Pancreas (tissue), 10 donors: ENCODE data around the gene DENND5B. TPM values are rescaled to one million over a fixed set of nuclear protein-coding genes. Genes with fewer than 3 reads are reported as not detected.

Experiments
- ATAC-seq, 4 donors: fragments of 200-7000 bp; cut with Tn5 transposase; one replicate each; pipeline versions ENCODE4 v1.8.0 to v1.9.1; 2020; ENCODE audit warnings: mild to moderate bottlenecking in 4 of 4, moderate library complexity in 4 of 4
- DNase-seq, 6 donors: peaks; one replicate each; pipeline ENCODE4 v3.0.0-alpha.2; 2020
- FAIRE-seq: peaks from 2 replicates; lab custom pipeline; 2012; peaks lifted over from hg19 to GRCh38; lab: Jason Lieb, UNC
- H3K27ac ChIP-seq, 4 donors: fragments of 200-600 bp; sonication (generic); 1 replicate in 3 of 4; 2 replicates in 1 of 4; pipeline versions ENCODE4 v1.5.0 to v1.8.0; 2020
- H3K27me3 ChIP-seq, 4 donors: fragments of 200-600 bp; one replicate each; pipeline ENCODE4 v1.8.0; 2021
- H3K36me3 ChIP-seq, 3 donors: fragments of 200-600 bp; sonication (generic) in 1 of 3; one replicate each; pipeline versions ENCODE4 v1.5.0 to v1.8.0; 2020 to 2021
- H3K4me1 ChIP-seq, 3 donors: fragments of 200-600 bp; one replicate each; pipeline ENCODE4 v1.8.0; 2021
- H3K4me3 ChIP-seq, 4 donors: fragments of 200-600 bp; sonication (generic) in 2 of 4; one replicate each; pipeline versions ENCODE4 v1.5.0 to v1.8.0; 2020 to 2021
- H3K9me3 ChIP-seq, 4 donors: fragments of 200-600 bp; one replicate each; pipeline ENCODE4 v1.8.0; 2021
- CTCF ChIP-seq, 4 donors: fragments of 200-600 bp; sonication (generic) in 3 of 4; IDR thresholded peaks; one replicate each; pipeline versions ENCODE4 v1.5.0 to v1.8.0; 2021; ENCODE audit warnings: antibody characterized with exemption in 4 of 4
- WGBS, 2 donors: extraction: QIAGEN DNeasy Blood & Tissue Kit; methylation state at CpG; one replicate each; pipeline ENCODE4 v1.1.7; 2013; 5-methylcytosine and 5-hydroxymethylcytosine counted together
- intact Hi-C, 3 donors: fragments of 100-400 bp; cut with DNase I; formaldehyde crosslinking; loops; one replicate each; pipeline versions ENCODE4 v1.11.1 to v1.14.2; 2022
- polyA plus RNA-seq, 2 donors: library from polyadenylated mRNA; stranded (reverse); fragments of 200-250 nt; gene quantifications; one replicate each; pipeline ENCODE4 v1.2.3, GENCODE V29; 2013
- total RNA-seq, 6 donors: library from RNA; stranded (reverse); fragmentation: NEBNext Ultra II Directional in 4 of 6; extraction: Animal tissue kit (Norgen Biotek cat#: 25700) in 4 of 6; gene quantifications; one replicate each; pipeline versions ENCODE4 v1.2.1 to v1.2.4, GENCODE V29; 2021 to 2023
- donor health status: healthy with polysubstance abuse.
- donor health status: DM: no; HTN: no; CAD: no; lungs with moderate emphysema.
- donor health status: DM: no; HTN: no; CAD: no.
- donor health status: control.
- donor health status: control.
- donor health status: Bipolar disorder and iron deficiency.
- donor health status: DM: yes; HTN: yes; CAD: no.
- donor health status: DM: no; HTN: no; CAD: no.
- donor health status: DM: no; HTN: no; CAD: no.
- donor health status: DM: yes; HTN: yes; CAD: no.

Gene DENND5B
- total and polyA plus RNA-seq, 8 donors, result 2.4 to 11.3 (median 6.9) TPM

GRCh38 chr12:31371256-31371620 lies 219.7 kb downstream of the DENND5B start:
- H3K4me3 ChIP-seq, result no peak overlapping the region
- no peaks in the 10 kb centered on the region for H3K27me3 ChIP-seq
- H3K36me3 ChIP-seq, result no peaks in the 10 kb centered on the region
- DNase-seq (no peak), ATAC-seq (peak in 1 of 4 donors; percentile 7), FAIRE-seq (no peak)
- 89 to 94% methylated on average over 2 of the region's 2 CpGs for WGBS, 2 donors
- H3K9me3 ChIP-seq, result no peaks in the 10 kb centered on the region
- no peaks in the 10 kb centered on the region for H3K4me1 ChIP-seq
- H3K27ac ChIP-seq, result no peak overlapping the region
- no peak for TF ChIP-seq CTCF (IDR thresholded peaks at IDR 0.05)
- intact Hi-C loops, result no loop called here

GRCh38 chr12:31370531-31371255 lies 220.2 kb downstream of the DENND5B start:
- FAIRE-seq (no peak), ATAC-seq (peak in 3 of 4 donors; percentile 12 to 33 (median 27)), DNase-seq (no peak)
- intact Hi-C loops, result no loop called here
- Histone ChIP-seq H3K36me3 (no peaks in the 10 kb centered on the region), H3K4me1 (no peaks in the 10 kb centered on the region), H3K4me3 (peak overlapping the region in 3 of 4 donors; percentile 3 to 18 (median 16)), H3K9me3 (no peaks in the 10 kb centered on the region), H3K27me3 (no peaks in the 10 kb centered on the region), H3K27ac (peak overlapping the region in 3 of 4 donors; percentile 17 to 29 (median 19))
- TF ChIP-seq CTCF (IDR thresholded peaks at IDR 0.05), result no peak
- 70 to 72% methylated on average over 10 of the region's 10 CpGs for WGBS, 2 donors

- Histone ChIP-seq H3K4me3 (peak overlapping the region in 3 of 4 donors; percentile 3 to 18 (median 16)), H3K4me1 (no peaks in the 10 kb centered on the region), H3K36me3 (no peaks in the 10 kb centered on the region), H3K27ac (peak overlapping the region in 3 of 4 donors; percentile 17 to 29 (median 19)), H3K9me3 (no peaks in the 10 kb centered on the region), H3K27me3 (no peaks in the 10 kb centered on the region)
- ATAC-seq (peak; percentile 83 to 90 (median 89)), DNase-seq (peak in 4 of 6 donors; percentile 49 to 57 (median 54)), FAIRE-seq (no peak)
- intact Hi-C loops, result no loop called here
- 31 to 46% methylated on average over 21 of the region's 21 CpGs for WGBS, 2 donors
- no peak for TF ChIP-seq CTCF (IDR thresholded peaks at IDR 0.05)
Observed at GRCh38 chr12:31369712-31370521, 221.0 kb downstream of the DENND5B start.

GRCh38 chr12:31368666-31369361 lies 222.1 kb downstream of the DENND5B start:
- Histone ChIP-seq H3K27me3 (no peaks in the 10 kb centered on the region), H3K27ac (no peak overlapping the region), H3K4me3 (no peak overlapping the region), H3K4me1 (no peaks in the 10 kb centered on the region), H3K9me3 (no peaks in the 10 kb centered on the region), H3K36me3 (no peaks in the 10 kb centered on the region)
- intact Hi-C loops, result no loop called here
- DNase-seq, result no peak
- no peak for FAIRE-seq
- WGBS, 2 donors, result 45 to 49% methylated on average over 8 of the region's 8 CpGs
- ATAC-seq, result no peak
- no peak for TF ChIP-seq CTCF (IDR thresholded peaks at IDR 0.05)
